GM23338 (cell line): ENCODE data around the gene AGXT2. TPM values are rescaled to one million over a fixed set of nuclear protein-coding genes. Genes with fewer than 3 reads are reported as not detected.

Experiments used
- ATAC-seq: fragments of 200-7000 bp; cut with Tn5 transposase; 3 replicates; pipeline ENCODE4 v1.9.1; 2020
- DNase-seq: peaks from one replicate; pipeline ENCODE4 v3.0.0-alpha.2; 2015; ENCODE audit warnings: low spot score
- H2AFZ ChIP-seq: fragments of 200-600 bp; sonication (generic); 2 replicates; pipeline ENCODE4 v1.8.0; 2016; ENCODE audit warnings: antibody characterized with exemption, mild to moderate bottlenecking, moderate library complexity
- H3F3A ChIP-seq: fragments of 200-600 bp; sonication (generic); replicated peaks from 2 replicates; pipeline ENCODE4 v1.8.0; 2017; ENCODE audit warnings: antibody characterized with exemption, mixed run types, low read depth
- H3K27ac ChIP-seq: fragments of 200-600 bp; sonication (generic); 2 replicates; pipeline ENCODE4 v1.6.1; 2016; ENCODE audit warnings: low read depth
- H3K27me3 ChIP-seq: fragments of 200-600 bp; sonication (generic); 2 replicates; pipeline ENCODE4 v1.8.0; 2016; ENCODE audit warnings: mild to moderate bottlenecking, mixed run types, moderate library complexity; ENCODE audit not compliant: insufficient read depth
- H3K36me3 ChIP-seq: fragments of 200-600 bp; sonication (generic); 2 replicates; pipeline ENCODE4 v1.8.0; 2016; ENCODE audit warnings: mild to moderate bottlenecking; ENCODE audit not compliant: insufficient read depth
- H3K4me1 ChIP-seq: fragments of 200-600 bp; sonication (generic); 2 replicates; pipeline ENCODE4 v1.8.0; 2016; ENCODE audit warnings: mild to moderate bottlenecking, moderate library complexity; ENCODE audit not compliant: insufficient read depth
- H3K4me2 ChIP-seq: fragments of 200-600 bp; sonication (generic); 2 replicates; pipeline ENCODE4 v1.7.1; 2017; ENCODE audit warnings: mixed run types
- H3K4me3 ChIP-seq: fragments of 200-600 bp; sonication (generic); 2 replicates; pipeline ENCODE4 v1.6.1; 2016; ENCODE audit warnings: mixed run types
- H3K79me2 ChIP-seq: fragments of 200-600 bp; sonication (generic); replicated peaks from 2 replicates; pipeline ENCODE4 v1.8.0; 2017; ENCODE audit warnings: mild to moderate bottlenecking; ENCODE audit not compliant: insufficient read depth
- H3K9me2 ChIP-seq: fragments of 200-600 bp; sonication (generic); 2 replicates; pipeline ENCODE4 v1.8.0; 2017; ENCODE audit not compliant: insufficient read depth
- H4K20me1 ChIP-seq: fragments of 200-600 bp; sonication (generic); replicated peaks from 2 replicates; pipeline ENCODE4 v1.8.0; 2017; ENCODE audit warnings: mild to moderate bottlenecking; ENCODE audit not compliant: insufficient read depth
- H3K27ac Mint-ChIP-seq: 2 replicates; pipeline ENCODE4 v1.8.0; 2020; ENCODE audit warnings: inconsistent platforms, mild to moderate bottlenecking, moderate library complexity, mixed read lengths
- H3K27me3 Mint-ChIP-seq: 3 replicates; pipeline ENCODE4 v1.8.0; 2022; ENCODE audit warnings: low read depth, mild to moderate bottlenecking, moderate library complexity, mixed read lengths, inconsistent platforms; ENCODE audit not compliant: insufficient read depth, poor library complexity
- H3K36me3 Mint-ChIP-seq: 3 replicates; pipeline ENCODE4 v1.8.0; 2021; ENCODE audit warnings: low read depth, mild to moderate bottlenecking, inconsistent platforms, moderate library complexity, mixed read lengths
- H3K4me1 Mint-ChIP-seq: 3 replicates; pipeline ENCODE4 v1.8.0; 2020; ENCODE audit warnings: mild to moderate bottlenecking, inconsistent platforms, mixed read lengths
- H3K4me3 Mint-ChIP-seq: 3 replicates; pipeline ENCODE4 v1.8.0; 2021; ENCODE audit warnings: moderate library complexity, mild to moderate bottlenecking, inconsistent platforms, mixed read lengths
- H3K9me3 Mint-ChIP-seq: 3 replicates; pipeline ENCODE4 v1.8.0; 2020; ENCODE audit warnings: moderate library complexity, mild to moderate bottlenecking, inconsistent platforms, mixed read lengths
- CREB1 ChIP-seq: fragments of 250-450 bp; sonication (Bioruptor Pico); IDR thresholded peaks from 2 replicates; pipeline ENCODE4 v1.5.0; 2020; ENCODE audit warnings: low read depth, mild to moderate bottlenecking, moderate library complexity
- CTCF ChIP-seq, 2 experiments: fragments of 200-600 bp in 1 of 2; sonication (generic) in 1 of 2; conservative IDR thresholded peaks; 2 replicates each; pipeline versions ENCODE4 v1.5.1 to v1.6.1; 2016 to 2017; ENCODE audit warnings: antibody characterized with exemption in 2 of 2, low read depth in 2 of 2, mild to moderate bottlenecking in 2 of 2, moderate library complexity in 1 of 2
- EZH2phosphoT487 ChIP-seq: fragments of 200-600 bp; sonication (generic); IDR thresholded peaks from one replicate; pipeline ENCODE4 v1.8.1; 2018; ENCODE audit warnings: antibody characterized with exemption; ENCODE audit not compliant: unreplicated experiment
- POLR2AphosphoS5 ChIP-seq: IDR thresholded peaks from 2 replicates; pipeline ENCODE4 v1.6.1; 2016; ENCODE audit warnings: antibody characterized with exemption, low read depth
- REST ChIP-seq: IDR thresholded peaks from one replicate; pipeline ENCODE4 v1.6.1; 2018; ENCODE audit warnings: antibody characterized with exemption; ENCODE audit not compliant: unreplicated experiment
- ZNF114 ChIP-seq: fragments of 250-450 bp; sonication (Bioruptor Pico); IDR thresholded peaks from 2 replicates; pipeline ENCODE4 v1.5.0; 2020; ENCODE audit warnings: mild to moderate bottlenecking, moderate library complexity
- ZNF331 ChIP-seq: fragments of 250-450 bp; sonication (Bioruptor Pico); IDR thresholded peaks from 2 replicates; pipeline ENCODE4 v1.5.0; 2020; ENCODE audit warnings: low read depth, mild to moderate bottlenecking, moderate library complexity
- ZNF462 ChIP-seq: fragments of 250-450 bp; sonication (Bioruptor Pico); IDR thresholded peaks from 2 replicates; pipeline ENCODE4 v1.5.0; 2020; ENCODE audit warnings: mild to moderate bottlenecking, moderate library complexity
- polyA plus RNA-seq: library from polyadenylated mRNA; unstranded; fragments of >200 nt; fragmentation: Nextera tagmentation; extraction: Ambion mirVana; gene quantifications from 2 replicates; pipeline ENCODE4 v1.2.1, GENCODE V29; 2016
- total RNA-seq: library from RNA; depleted of rRNA; stranded (reverse); fragments of >200 nt; shearing (Covaris generic); gene quantifications from 2 replicates; pipeline ENCODE4 v1.2.3, GENCODE V29; 2014

Gene AGXT2
- total and polyA plus RNA-seq, 2 experiments from 2014 or later, result not detected

- DNase-seq, result no peak
- no peak for ATAC-seq
- Histone ChIP-seq H3K4me2 (0 out of 2 replicates have a peak overlapping the region, but pooled peaks have one; percentile 59), H3K27me3 (no peaks in the 10 kb centered on the region), H3K36me3 (no peaks in the 10 kb centered on the region), H3K4me1 (peaks cover 15% of the 10 kb centered on the region), H3F3A (no peaks in the 10 kb centered on the region), H3K9me2 (no peaks in the 10 kb centered on the region), H3K27ac (no peak overlapping the region), H4K20me1 (no peaks in the 10 kb centered on the region), H3K79me2 (no peaks in the 10 kb centered on the region), H2AFZ (0 out of 2 replicates have a peak overlapping the region, but pooled peaks have one; percentile 80), H3K4me3 (no peak overlapping the region)
- Mint-ChIP-seq H3K4me3 (no peak overlapping the region), H3K27me3 (peaks cover 7% of the 10 kb centered on the region), H3K36me3 (no peaks in the 10 kb centered on the region), H3K9me3 (no peaks in the 10 kb centered on the region), H3K27ac (no peak overlapping the region), H3K4me1 (peaks cover 14% of the 10 kb centered on the region)
- TF ChIP-seq EZH2phosphoT487 (no peak), POLR2AphosphoS5 (no peak), REST (no peak), CREB1 (CRISPR knock-in tag) (no peak), ZNF462 (CRISPR knock-in tag) (no peak), CTCF (conservative IDR thresholded peaks at IDR 0.05; ENCODE audit: low read depth in 2 of 2) (no peak), ZNF331 (no peak), ZNF114 (CRISPR knock-in tag) (no peak)
Measured at GRCh38 chr5:35004771-35005170, 43.0 kb downstream of the AGXT2 start.
